Kidney capillary endothelial cell (primary cell): ENCODE results near the gene IMMT.
A peak's percentile ranks its signal among the peaks of the same experiment; 100 is the strongest.
"Not testable (repeated sequence)": the region's sequence is repeated elsewhere in the genome, so short reads cannot be mapped to it uniquely, and the experiment has no call there.

Source experiments
- DNase-seq: peaks from one replicate; pipeline ENCODE4 v3.0.0-alpha.2; 2018; ENCODE audit warnings: low spot score

The IMMT gene

DNA sequence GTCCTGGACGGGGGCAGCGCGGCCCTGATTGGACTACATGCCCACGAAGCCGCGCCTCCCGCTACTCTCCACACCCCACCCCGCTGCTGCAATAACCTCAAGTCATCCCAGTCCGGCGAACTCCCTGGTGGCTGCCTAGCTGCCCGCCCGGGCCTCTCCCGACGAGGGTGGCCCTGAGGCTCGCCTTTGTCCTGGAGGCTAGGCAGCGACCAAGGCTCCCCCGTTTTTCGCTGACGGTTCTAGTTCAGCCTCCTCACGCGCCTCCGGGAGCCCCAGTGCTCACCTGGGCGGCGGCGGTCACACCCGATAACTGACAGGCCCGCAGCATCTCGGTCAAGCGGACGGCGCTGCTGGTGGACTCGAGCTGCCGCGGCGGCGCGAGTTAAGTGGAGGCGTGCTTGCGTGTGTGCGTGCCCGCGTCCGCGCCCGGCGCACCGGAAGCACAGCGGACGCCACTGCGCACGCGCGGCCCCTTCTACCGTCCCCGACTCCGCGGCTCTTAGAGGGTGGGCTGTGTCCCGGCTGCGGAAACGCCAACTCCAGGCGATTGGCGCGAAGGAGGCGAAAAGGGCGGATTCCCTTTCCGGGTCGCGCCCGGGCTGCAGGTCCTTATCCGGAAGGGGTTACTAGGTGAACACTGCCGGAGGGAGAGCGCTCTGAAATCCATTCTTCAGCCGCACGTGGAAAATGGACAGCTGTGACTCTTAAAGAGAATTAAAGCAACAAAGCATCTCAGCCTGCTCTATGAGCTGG is at the start of gene IMMT:
TSS of gene IMMT (minus strand) at position 408 of the 753 bp plus-strand sequence. CDS start at position 328, 80 bp downstream.
- peak; percentile 96 for DNase-seq

DNA sequence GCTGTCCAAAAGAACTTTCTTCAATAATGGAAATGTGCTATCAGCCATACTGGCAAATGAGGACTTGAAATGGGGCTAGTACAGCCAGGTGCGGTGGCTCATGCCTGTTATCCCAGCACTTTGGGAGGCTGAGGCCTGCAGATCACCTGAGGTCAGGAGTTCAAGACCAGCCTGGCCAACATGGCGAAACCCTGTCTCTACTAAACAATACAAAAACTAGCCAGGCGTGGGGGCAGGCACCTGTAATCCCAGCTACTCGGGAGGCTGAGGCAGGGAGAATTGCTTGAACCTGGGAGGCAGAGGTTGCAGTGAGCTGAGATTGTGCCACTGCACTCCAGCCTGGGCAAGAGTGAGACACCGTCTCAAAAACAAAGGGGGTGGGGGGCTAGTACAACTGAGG is 49.5 kb upstream of the IMMT start:
- DNase-seq = not testable (repeated sequence)

DNA sequence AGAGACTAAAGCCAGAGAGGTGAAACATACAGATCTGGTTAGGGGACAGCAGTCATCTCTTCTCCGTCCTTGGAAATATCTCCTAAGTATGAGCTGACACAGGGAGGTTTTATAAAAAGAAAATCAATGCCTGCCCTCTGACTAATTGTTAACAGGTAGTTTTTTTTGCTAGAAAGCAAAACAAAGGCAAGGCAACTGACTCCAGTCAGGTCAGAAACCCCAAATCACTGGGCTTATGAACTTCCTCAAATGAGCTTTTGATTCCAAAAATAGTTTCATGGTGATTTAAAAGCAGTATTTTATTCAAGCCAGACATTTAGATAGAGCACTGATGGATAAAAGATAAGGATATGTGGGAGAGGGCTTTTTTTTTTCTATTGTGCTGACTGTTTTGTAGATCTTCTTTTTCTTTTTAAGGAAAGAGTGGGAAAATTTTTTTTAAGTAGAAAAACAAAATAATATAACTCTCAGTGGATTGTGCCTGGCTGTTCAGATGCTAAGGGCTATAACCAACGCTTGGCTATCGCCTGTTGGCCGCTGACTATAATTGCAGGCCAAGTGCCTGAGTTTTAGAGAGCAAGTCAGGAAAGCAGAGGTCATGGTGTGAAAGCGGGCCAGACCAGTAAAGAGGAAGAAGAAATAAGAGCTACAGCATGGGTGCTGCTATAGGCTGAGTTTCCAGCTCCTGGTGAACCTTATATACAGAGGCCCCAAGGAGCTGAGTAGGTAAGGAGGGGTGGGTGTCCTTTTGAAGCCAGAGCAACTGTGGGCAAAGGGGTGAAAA is 48.9 kb upstream of the IMMT start:
- DNase-seq = no peak

DNA sequence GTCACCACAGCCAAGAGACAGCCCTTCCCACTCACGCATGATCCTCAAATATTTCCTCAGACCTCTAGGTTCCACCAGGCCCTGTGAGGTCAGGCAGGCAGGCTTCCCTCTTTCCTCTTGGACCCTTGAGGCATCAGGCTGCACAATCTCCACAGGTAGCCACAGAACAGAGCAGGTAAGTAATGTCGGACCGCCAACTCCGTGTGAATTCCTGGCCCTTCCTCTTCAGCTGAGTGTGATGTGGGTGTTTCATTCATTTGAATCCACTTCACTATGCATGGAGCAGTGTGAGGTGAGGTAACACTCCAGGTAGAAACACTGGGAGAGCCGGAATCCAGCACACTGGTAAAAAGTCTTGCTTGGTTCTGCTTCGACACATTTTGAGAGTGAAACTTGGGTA is 48.0 kb upstream of the IMMT start:
- DNase-seq = no peak

DNA sequence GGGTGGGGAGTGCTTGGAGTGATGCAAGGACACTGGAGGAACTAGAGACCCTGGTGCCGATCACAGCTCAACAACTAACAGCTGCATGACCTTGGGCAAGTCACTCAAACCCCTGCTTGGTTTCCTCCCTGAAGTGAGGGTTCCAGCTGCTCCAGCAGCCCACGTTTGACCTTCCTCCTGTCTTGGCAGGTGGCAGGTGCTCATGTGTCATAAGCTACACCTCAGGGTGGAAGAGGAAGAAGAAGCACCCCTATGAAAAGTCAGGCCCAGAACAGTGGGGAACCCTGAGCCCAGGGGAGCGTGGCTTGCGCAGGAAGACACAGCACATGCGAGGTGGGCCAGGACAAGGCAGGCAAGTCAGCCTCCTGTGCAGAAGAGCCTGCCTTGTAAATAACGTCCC is 46.3 kb upstream of the IMMT start:
- DNase-seq = no peak

DNA sequence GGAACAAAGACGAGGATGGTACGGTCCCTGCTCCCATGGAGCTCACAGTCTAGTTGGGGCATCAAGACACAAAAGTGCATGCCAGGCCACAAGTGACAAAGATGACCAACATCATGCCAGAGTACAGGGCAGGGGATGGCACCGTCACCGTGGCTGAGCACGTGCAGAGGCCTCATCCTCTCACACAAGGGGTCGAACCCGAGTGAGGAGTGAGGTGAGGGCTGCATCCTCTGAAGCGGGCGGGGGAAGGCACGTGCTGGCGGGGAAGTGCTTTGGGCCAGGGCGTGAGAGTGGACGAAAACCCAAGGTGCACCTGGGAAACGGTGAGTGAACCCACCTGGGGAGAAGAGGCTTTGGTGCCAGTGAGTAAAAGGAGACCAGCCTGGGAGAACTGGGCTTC is 45.0 kb upstream of the IMMT start:
- DNase-seq = no peak

DNA sequence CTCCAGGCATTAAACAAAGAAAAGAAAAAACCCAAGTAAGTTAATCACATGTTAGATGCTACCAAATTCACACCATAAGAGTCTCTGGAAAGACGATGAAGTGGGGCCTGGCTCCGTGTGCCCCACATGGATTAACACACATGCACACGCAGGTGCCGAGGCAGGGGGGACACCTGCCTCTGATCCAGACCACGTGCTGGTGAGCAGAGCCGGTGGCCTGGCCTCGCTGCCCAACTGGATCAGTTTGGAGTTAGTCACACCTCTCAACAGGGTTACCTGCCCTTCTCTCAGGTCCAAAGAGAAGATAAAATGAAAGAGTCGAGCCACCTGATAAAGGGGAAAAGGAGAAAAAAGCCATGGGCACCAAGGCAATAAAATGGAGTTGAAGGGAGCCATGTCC is 44.5 kb upstream of the IMMT start:
- DNase-seq = no peak

DNA sequence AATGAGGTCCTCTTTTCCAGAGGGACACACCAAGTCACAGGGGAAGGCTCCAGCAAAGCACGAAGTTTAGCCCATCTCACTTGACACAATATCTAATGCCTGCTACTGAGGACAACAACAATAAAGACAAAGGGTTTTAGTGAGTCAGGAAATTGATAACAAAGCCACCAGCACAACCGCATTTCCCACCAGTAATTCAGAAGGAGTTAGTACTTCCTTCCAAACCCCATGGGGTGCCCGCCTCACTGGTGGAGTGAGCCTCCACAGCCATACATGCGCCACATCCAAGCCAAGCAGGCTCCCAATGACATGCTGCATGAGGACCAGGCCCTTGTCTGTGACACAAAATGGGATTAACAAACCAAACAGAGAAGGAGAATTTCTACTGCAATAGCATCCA is 44.1 kb upstream of the IMMT start:
- no peak for DNase-seq

DNA sequence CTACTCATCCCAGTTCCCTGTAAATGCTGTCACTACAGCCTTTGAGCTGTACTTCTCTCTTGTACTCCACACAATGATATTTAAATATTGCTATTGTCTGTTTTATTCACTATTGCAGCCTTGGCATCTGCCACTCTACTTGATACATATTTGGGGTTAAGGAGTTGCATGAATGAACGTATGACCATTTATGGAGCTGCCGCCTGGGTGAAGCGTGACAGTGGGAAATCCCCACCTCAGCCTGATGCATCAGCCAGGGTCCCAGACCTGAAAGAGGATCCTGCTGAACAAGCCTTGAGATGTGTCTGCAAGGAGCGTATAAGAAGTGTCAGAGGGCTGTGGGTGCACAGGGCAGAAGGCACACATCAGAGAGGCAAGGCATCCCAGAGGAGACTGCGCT is 43.1 kb upstream of the IMMT start:
- DNase-seq = no peak

DNA sequence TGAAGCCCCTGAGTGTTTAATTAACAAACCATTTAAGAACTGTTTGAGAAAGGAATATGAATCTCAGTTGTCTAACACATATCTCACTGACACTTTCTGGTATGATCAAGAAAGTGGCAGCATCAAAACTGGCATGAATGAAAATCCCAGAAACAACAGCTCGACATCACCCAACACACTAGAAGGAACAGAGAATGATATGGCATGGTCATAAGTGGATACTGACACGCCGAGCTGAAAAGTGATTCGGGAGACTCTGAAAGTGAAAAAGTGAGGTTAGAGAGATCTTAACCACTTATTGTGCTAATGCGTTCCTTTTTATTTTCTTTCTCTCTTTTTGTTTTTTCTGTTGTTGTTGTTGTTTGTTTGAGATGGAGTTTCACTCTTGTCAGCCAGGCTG is 41.9 kb upstream of the IMMT start:
- no peak for DNase-seq

DNA sequence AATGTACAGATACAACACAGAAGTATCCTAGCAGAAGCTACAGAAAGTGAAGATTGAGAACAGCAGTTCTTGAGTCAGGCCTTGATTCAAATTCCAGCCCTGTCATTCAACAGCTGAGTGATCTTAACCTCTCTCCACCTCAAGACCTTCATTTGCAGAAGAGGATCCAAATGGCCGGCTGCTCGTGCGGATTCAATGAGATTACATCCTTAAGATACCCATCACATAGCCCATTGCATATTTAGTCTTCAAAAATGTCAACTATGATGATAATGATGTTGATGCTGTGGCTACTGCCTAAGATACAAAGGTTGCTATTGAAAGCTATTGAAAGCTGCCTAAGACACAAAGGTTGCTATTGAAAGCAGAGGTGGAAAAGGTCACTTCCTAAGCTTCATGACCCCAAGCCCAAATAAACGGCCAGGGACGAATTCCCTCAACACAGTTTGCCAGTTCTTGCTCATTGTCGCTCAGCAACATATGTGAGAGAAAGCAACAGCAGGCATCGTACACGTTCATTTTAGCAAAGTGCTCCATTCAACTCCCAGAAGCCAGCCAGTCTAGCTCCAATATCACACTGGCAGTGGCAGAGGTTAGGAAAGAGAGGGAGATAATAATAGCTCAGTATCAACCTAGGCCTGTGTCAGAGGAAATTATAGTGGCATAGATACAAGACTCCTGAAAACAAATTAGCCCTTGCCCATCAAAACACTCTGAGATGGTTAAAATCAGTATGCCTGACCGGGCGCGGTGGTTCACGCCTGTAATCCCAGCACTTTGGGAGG is 40.1 kb upstream of the IMMT start:
- no peak for DNase-seq

DNA sequence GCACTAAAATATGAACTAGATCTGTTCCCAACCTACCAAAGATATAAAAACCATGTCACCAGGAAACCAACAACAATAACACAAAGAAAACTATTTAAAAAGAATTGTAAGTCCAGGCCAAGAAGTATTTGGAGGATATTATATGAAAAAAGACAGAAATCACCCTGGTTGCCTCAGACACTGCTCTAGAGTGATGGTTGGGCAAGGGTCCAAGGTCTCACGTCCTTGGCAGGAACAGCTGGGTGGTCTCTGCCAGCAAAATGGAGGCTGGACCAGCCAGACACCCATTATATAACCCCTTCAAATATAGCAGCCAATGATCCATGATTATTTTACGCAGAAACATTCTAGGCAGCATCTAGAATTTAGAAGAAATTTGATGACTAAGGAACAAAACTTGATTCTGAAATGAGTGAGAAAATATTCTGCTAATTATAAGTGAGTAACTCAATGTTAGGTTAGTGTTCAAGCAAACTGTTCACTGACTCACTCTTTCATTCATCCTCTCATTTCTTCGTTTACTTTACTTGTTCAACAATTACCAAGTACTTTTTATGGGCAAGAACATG is 39.4 kb upstream of the IMMT start:
- no peak for DNase-seq

DNA sequence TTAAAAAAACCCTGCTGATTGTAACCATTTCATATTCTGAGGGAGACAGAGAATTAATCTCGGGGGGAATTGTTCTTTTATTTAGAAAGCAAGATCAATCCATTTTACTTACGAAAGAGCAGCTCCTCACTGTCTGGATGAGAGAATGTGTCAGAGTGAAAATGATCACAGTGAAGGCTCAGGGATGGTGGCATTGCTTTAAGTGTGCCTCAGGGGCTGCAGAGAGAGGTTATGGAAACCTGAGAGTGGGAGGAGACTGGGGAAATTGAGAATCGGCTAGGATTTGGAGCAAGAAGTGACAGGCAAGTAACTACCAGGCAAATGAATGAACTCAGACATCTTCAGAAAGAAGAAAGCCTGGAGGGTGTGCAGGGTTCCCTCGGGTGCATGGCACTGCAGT is 38.2 kb upstream of the IMMT start:
- DNase-seq = no peak

DNA sequence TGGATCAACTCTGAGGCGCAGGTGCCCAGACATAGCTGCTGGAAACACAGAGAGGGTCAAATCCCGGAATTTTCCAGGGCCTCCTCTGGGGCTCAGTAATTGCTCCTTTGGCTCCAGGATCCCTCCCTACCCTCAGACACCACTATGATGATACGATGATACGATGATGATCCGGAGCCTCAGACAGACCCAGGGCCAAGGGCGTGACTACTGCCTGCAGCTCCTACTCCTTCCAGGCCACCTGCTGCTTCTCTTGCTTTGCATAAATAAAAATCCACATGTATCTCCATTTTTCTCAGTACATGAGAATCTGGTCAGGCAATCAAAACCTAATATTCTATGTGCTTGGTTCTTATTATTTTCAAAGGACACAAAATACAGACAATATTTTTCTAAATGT is 37.6 kb upstream of the IMMT start:
- no peak for DNase-seq

DNA sequence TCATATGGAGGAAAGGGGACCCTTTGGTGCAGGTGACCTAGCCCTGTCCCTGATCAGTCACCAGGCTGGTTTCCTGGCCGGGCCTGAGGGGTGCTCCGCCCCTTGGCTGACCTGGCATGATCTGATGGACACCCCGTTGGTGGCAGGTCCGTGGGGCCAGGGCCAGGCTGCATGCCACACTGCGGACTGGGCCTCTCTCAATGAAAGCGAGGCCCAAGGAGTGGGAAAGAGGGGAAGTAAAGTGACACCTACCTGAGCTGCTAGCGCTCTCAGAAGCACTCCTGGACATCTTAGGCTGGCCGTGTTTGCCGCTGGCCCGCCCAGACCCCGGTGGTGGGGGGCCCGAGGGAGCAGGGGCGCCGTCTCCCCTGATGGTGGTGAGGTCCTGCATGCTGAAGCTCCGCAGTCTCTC is 37.1 kb upstream of the IMMT start:
- no peak for DNase-seq

DNA sequence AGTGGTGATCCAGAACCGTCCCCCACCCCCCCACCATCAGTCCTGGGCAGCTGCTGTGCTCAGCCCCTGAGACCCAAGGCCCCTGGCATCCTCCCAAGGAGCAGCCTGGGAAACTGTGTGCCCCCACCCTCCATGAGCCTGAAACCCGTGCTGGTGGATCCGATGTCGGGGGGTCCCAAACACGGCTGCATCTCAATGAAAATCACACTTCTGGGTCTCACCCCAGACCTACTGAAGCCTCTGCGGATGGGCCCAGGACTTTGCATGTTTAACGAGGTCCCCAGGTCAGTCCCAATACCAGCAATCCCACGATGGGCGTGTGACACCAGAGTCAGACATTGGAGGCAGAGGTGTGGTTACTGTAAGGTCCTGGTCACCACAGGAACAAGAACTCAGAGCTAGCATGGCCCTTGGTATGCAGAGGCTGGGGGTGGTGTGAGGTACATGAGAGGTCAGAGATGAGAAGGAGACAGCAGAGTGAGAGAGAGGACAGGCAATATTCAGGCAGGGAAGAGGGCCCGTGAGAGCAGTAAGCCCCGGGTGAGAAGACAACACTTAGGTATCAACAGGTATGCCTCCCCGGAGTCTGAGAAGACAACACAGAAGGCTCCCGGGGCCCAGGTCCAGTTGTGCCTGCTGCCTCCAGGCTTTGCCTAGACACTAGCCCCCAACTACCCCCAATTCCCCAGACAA is 36.6 kb upstream of the IMMT start:
- no peak for DNase-seq

DNA sequence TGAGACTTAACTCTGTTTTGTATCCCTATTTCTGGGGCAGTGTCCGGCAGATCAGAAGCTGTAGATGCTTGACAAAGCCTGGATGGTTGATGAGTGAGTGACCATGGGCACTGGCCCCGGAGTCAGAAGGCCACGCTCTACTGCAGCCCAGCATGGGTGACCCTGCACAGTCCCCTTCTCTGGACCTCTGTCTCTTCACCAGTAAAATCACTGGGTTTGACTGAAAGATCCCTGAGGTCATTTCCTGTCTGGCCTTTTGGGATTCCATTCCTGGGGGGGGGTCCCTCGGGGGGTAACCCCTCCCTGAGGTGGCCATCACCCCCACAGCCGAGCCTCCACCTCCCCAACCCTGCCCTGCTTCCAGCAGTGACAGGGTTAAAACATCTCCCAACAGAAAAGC is 35.7 kb upstream of the IMMT start:
- DNase-seq = no peak

DNA sequence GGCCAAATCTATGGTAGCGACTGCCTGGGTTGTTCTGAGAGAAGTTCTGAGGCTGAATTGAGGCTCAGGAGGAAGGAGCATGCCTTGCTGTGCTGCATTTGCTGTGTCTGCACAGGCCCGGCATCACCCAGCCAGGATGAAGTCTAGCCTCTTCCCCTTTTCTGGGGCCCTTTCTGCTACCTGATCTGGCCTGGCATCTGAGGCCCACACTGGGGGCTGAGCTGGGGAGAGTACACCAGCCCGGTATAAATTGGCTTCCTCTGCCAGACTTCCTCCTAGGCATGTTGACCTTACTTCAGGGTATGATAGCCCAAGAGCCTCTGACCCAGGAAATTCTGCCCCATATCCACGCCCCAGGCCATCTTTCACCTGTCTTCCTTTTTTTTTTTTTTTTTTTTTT is 34.0 kb upstream of the IMMT start:
- DNase-seq = no peak

DNA sequence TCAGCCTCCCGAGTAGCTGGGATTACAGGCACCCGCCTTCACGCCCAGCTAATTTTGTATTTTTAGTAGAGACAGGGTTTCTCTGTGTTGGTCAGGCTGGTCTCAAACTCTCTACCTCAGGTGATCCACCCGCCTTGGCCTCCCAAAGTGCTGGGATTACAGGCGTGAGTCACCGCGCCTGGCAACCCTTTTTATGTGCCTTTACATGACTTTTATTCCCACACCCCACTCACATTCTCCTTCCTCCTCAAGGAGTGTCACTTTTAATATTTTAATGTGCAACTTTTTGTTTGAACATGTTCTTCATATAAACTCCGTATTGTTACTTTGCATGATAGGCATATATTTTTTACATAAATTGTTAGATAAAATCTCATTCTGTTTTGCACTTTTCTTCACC is 33.3 kb upstream of the IMMT start:
- DNase-seq = not testable (repeated sequence)

DNA sequence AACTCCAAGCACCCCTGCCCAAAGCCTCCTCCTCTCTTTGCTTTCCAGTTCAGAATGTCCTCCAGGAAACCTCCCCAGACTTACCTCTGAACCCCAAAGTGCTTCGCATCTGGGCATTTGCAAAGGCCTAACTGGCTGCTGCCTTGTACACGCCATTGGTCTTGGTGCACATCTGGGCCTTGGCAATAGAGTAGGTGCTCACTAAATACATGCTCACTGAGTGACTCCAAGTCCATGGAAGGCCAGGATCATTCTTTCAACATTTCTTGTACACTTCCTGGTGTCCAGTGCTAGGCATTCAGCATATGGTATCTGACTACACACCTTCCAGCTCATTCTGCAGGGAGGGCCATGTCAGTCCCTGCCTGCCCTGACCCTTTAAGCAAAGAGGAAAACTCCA is 32.4 kb upstream of the IMMT start:
- no peak for DNase-seq

DNA sequence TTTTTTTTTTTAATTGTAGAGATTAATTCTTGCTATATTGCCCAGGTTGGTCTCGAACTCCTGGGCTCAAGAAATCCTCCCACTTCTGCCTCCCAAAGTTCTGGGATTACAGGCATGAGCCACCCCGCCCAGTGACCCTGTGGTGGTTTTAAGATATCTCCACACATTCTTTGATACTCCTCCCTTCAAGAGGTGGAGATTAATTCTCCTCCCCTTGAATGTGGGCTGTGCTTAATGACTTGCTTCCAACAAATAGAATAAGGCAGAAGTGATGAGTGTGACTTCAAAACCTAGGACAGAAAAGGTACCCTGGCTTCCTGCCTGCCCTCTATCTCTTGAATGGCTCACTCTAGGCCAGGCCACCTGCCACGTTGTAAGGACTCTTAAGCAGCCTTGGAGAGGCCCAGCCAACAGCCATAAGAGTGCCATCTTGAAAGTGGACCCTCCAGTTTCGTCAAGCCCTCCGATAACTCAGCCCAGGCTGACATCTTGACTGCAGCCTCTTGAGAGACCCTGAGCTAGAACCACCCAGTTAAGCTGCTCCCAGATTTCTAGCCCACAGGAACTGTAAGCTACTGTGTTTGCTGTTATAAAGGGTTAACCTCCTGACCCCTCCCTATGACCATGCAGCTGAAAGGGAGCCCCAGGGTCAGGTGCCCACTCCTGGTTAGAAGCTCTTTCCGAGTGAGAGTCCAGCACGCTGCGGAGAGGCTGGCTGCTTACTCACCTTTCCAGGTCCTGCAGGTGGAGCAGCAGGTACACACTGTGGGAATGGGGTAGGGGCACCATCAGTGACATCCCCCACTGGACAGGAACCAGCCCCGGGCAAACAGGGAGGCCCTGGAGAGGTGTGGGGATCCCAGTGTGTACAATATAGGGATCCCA is 31.6 kb upstream of the IMMT start:
- no peak for DNase-seq
